SK-N-SH treated with all-trans-retinoic acid at 6 μM for 48 hours (cell line): ENCODE data around the gene DCDC2C.

Source experiments
- ARNTL ChIP-seq: fragments of 450-650 bp; formaldehyde crosslinking; IDR thresholded peaks from 2 replicates; pipeline ENCODE4 v1.5.0; 2020; ENCODE audit warnings: low read depth, mild to moderate bottlenecking, moderate library complexity, borderline replicate concordance
- BACH2 ChIP-seq: fragments of 250-450 bp; sonication (Bioruptor Pico); IDR thresholded peaks from 2 replicates; pipeline ENCODE4 v1.9.0; 2021; ENCODE audit warnings: mild to moderate bottlenecking, borderline replicate concordance
- CSRNP3 ChIP-seq: fragments of 250-450 bp; sonication (Bioruptor Pico); IDR thresholded peaks from 2 replicates; pipeline ENCODE4 v1.5.1; 2021; ENCODE audit warnings: mild to moderate bottlenecking, moderate library complexity
- RARB ChIP-seq: fragments of 250-450 bp; sonication (Bioruptor Pico); IDR thresholded peaks from 2 replicates; pipeline ENCODE4 v1.8.0; 2021; ENCODE audit warnings: mild to moderate bottlenecking, moderate library complexity
- TCF4 ChIP-seq: fragments of 250-450 bp; sonication (Bioruptor Pico); IDR thresholded peaks from 2 replicates; pipeline ENCODE4 v1.8.0; 2021; ENCODE audit warnings: mild to moderate bottlenecking, moderate library complexity, borderline replicate concordance
- TOX ChIP-seq: fragments of 250-450 bp; sonication (Bioruptor Pico); IDR thresholded peaks from 2 replicates; pipeline ENCODE4 v1.8.0; 2021; ENCODE audit warnings: mild to moderate bottlenecking, moderate library complexity, borderline replicate concordance
- ZC3H10 ChIP-seq: fragments of 250-450 bp; sonication (Bioruptor Pico); IDR thresholded peaks from 2 replicates; pipeline ENCODE4 v1.5.1; 2021; ENCODE audit warnings: mild to moderate bottlenecking, moderate library complexity
- ZFP3 ChIP-seq: fragments of 250-450 bp; sonication (Bioruptor Pico); IDR thresholded peaks from 2 replicates; pipeline ENCODE4 v1.5.0; 2020; ENCODE audit warnings: mild to moderate bottlenecking, moderate library complexity
- ZNF70 ChIP-seq: fragments of 450-650 bp; formaldehyde crosslinking; IDR thresholded peaks from 2 replicates; pipeline ENCODE4 v1.5.0; 2020; ENCODE audit warnings: mild to moderate bottlenecking, moderate library complexity
- TF ChIP-seq, protein P1 (sequence below): fragments of 250-450 bp; sonication (Bioruptor Pico); IDR thresholded peaks from 2 replicates; pipeline ENCODE4 v1.5.1; 2020; ENCODE audit warnings: low read depth, mild to moderate bottlenecking, moderate library complexity

DNA sequence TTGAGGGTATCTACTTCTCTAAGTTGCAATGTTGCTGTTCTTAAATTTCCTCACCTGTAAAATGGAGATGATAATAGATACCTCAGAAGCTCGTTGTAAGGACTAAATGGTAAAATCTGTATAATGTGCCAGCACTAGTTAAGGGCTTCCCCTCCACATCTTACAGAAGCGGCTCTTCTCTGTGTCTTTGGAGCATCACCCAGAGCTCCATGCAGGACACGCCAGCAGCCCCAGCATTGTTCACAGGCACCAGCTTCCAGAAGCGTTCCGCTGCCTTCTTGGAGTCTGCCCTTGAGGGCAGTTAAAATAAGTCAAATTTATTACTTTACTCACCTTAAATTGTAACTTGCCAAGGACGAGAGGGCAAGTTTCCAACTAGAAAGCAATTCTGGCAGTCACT lies 5.8 kb downstream of the DCDC2C start:
- no peak for TF ChIP-seq RARB (CRISPR knock-in tag)
- TF ChIP-seq ZC3H10 (CRISPR knock-in tag) = no peak
- no peak for TF ChIP-seq TOX (CRISPR knock-in tag)
- no peak for TF ChIP-seq BACH2 (CRISPR knock-in tag)
- no peak for TF ChIP-seq CSRNP3 (CRISPR knock-in tag)
- TF ChIP-seq ARNTL (CRISPR knock-in tag) = no peak
- no peak for TF ChIP-seq ZNF70 (CRISPR knock-in tag)
- no peak for TF ChIP-seq TCF4 (CRISPR knock-in tag)
- no peak for TF ChIP-seq ZFP3 (CRISPR knock-in tag)
- TF ChIP-seq, protein P1, sequence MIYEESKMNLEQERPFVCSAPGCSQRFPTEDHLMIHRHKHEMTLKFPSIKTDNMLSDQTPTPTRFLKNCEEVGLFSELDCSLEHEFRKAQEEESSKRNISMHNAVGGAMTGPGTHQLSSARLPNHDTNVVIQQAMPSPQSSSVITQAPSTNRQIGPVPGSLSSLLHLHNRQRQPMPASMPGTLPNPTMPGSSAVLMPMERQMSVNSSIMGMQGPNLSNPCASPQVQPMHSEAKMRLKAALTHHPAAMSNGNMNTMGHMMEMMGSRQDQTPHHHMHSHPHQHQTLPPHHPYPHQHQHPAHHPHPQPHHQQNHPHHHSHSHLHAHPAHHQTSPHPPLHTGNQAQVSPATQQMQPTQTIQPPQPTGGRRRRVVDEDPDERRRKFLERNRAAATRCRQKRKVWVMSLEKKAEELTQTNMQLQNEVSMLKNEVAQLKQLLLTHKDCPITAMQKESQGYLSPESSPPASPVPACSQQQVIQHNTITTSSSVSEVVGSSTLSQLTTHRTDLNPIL (CRISPR knock-in tag) = no peak
